Head of caudate nucleus (tissue), 42 donors: ENCODE data around the gene UQCRC2.
A peak's percentile ranks its signal among the peaks of the same experiment; 100 is the strongest.
"Not testable (repeated sequence)": the region's sequence is repeated elsewhere in the genome, so short reads cannot be mapped to it uniquely, and the experiment has no call there.

Source experiments
- DNase-seq, 42 donors: peaks; one replicate each; pipeline versions ENCODE4 v3.0.0 to v3.0.0-alpha.2; 2020 to 2021; ENCODE audit warnings: mixed read lengths in 7 of 42
- intact Hi-C: fragments of 100-400 bp; cut with DNase I; formaldehyde crosslinking; loops from one replicate; pipeline ENCODE4 v1.15.0; 2022

The UQCRC2 gene

DNA sequence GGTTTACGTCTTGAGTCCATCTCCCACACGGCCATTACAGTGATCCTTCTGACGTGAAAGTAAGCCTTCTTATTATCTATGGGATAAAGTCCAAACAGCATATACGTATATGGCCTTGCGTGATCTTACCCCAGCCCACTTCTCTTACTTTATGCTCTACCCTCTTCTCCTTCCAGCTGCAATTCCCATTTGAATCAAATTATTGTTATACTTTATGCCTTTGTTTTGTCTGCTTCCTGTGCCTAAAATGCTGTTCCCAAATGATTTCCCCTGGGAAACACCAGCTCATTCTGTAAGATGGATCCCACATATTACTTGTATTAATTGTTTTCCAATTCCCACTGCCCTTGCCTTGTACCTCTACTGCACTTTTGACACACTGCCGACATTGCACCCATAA, 11.2 kb downstream of the UQCRC2 start:
- no peak for DNase-seq
- intact Hi-C loops: no loop called here

DNA sequence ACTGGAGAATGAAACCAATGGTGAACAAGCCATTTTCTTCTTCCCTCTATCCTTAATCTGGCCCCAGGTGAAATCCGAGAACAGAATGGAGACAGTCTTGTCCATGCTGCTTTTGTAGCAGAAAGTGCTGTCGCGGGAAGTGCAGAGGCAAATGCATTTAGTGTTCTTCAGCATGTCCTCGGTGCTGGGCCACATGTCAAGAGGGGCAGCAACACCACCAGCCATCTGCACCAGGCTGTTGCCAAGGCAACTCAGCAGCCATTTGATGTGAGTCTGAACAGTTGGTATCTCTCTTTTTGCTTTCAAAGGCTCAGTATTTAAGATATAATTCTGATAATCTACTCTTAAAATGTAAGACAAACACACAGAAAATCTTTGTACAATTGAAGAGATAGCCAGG, 18.7 kb downstream of the UQCRC2 start:
- DNase-seq: no peak
- intact Hi-C loops: no loop called here

DNA sequence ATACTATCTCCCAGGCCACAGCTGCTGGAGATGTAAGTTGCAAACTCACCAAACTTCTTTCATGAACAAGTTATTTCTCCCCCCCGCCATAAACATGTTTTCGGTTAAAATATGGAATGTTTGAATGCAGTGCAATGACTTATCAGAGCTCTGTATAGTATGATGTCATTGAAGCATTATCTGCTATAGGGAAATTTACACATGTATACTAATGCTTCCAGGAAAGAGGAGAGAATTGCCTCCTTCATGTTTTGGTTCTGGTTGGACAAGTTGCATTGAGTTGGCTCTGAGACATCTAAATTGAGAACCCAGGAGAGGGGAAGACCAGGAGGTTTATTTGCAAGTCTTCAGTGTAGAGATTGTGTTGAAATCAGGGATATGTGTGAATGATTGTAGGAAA, 20.8 kb downstream of the UQCRC2 start:
- no peak for DNase-seq
- intact Hi-C loops: no loop called here

DNA sequence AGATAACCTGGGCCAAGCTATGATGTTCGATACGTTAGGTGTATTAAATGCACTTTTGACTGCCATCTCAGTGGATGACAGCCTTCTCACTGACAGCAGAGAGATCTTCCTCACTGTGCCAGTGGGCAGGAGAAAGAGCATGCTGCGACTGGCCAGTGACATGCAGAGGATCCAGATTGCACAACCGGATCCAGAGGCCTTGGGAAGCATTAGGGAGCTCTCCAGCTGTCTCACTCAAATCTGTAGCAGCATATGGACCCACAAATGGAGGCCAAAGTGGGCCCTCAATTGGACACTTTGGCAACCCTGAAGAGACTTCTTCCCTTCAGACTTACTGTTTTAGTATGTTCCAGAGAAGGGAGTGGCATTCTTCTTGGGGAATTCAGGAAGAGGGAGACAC, 26.9 kb downstream of the UQCRC2 start:
- intact Hi-C loops: no loop called here
- no peak for DNase-seq

DNA sequence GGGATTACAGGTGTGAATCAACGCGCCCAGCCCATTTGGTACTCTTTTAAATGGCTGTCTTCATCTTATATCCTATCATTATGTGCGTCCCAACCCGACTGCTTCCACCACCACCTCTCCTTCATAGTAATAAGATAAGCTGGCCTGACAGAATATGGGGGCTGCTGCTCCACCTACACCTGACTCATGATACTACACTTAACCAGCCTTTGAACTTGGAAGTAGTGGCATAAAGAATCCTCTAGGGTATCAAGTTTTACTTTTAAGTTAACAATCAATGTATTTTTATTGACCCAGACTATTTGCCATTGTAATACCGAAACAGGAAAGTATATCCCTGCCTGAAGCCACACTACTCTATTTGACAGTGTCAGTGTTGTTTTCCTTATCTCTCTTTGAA, 28.9 kb downstream of the UQCRC2 start:
- peak in 3 of 42 donors; percentile 15 to 41 (median 19) for DNase-seq
- intact Hi-C loops: no loop called here

DNA sequence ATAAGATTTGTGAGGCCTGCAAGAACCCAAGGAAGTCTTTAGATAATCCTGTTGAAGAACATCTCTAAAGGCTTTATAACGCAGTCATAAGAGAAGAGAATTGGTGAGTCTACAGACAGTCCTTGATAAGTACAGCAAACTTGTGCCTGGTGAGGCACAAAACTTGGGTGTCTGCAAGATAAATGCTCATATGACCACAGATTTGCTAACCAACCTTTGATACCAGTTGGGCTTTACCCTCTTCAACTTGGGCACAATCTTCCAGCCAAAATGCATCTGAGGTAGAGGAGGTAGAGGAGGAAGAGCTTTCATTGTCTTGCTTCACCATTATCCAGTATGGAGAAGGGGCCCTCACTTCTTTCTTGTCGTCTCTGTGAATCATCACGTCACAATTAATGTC, 30.9 kb downstream of the UQCRC2 start:
- intact Hi-C loops: no loop called here
- no peak for DNase-seq

DNA sequence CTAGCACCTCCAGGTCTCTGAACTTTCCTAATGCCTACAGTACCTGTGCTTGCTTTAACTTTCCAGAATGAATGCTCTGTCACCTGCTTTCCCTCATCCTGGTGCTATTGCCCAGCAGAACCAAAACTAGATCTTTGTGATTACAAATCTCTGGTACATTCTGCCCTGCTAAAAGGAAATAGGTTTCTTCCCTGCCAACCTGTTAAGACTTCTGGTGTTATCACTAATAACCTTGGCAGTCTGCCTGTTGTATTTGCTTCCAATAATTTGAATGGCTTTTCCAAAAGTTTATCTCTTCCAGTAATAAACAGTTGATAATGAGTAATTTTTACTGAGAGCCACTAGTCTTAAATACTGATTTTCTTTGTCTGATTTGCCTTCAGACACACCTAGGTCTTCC, 32.4 kb downstream of the UQCRC2 start:
- intact Hi-C loops: no loop called here
- DNase-seq: no peak

DNA sequence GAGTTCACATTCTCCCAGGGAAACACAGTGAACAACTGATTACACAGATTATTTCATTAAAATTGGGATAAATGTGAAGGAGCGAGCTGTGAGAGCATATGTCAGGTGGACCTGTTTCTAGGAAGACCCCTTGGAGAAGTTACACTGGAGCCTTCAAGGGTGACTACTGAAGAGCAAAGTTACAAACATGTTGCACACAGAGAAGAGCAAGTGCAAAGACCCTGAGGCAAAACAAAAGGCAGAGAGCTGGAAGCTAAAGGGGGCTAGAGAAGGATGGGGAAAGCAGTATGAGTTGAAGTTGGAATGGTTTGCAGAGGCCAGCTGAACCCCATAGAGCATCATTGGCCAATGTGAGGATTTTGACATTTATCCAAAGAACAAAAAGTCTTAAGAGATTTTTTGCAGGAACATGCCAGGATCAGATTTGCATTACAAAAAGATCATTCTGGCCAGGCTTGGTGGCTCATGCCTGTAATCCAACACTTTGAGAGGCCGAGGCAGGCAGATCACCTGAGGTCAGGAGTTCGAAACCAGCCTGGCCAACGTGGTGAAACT, 33.6 kb downstream of the UQCRC2 start:
- intact Hi-C loops: no loop called here
- no peak for DNase-seq

DNA sequence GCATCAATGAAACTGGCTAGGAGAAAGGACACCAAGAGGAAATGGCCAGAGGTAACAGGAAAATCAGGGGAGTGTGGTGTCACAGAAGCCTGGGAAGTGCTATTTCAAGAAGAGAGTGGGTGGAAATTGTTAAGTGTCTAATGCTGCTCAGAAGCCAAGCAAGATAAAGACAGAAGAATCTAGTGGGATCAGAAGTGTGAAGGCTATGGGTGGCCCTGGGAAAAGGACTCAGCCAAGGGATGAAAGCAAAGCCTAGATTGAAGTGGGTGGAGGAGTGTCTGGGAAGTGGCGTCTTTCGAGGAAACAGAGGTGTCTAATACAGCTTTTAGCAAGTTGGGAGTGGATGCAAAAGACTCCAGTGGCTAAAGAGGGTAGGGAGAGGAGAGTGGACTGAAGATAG, 34.3 kb downstream of the UQCRC2 start:
- intact Hi-C loops: no loop called here
- DNase-seq: no peak

DNA sequence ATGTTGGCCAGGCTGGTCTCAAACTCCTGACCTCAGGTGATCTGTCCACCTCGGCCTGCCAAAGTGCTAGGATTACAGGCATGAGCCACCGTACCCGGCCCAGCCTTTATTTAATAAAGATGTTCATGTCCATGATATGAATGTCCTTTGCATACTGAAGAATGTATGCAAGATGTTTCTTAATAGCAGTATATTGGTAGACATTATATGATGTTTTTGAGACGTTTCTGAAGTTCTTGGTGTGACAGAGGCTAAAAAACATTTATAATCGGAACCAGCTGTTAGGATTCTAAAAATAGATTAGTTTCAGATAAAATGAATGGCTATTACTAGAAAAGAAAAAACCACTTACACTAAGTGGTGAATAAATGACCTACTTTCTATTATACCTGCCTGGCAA, 36.0 kb downstream of the UQCRC2 start:
- intact Hi-C loops: no loop called here
- no peak for DNase-seq

DNA sequence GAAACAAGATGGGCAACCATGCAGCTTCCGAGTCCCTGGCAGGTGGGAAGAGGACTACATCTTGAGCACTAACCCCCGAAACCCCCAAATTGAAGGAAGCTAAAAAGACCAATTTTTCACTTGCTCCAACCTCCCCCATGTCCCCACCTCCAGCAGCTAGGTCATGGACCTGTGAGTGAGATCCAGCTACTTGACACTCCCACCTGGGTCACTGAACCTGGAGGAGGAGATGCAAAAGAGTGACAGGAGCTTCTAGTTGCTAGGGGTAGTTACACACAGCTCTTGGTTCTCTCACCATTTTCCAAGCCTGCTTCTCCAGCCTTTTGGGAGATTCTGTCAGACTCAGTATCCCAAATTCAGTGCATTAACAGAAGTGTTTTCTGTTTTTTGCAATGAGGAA, 36.6 kb downstream of the UQCRC2 start:
- intact Hi-C loops: no loop called here
- DNase-seq: no peak

DNA sequence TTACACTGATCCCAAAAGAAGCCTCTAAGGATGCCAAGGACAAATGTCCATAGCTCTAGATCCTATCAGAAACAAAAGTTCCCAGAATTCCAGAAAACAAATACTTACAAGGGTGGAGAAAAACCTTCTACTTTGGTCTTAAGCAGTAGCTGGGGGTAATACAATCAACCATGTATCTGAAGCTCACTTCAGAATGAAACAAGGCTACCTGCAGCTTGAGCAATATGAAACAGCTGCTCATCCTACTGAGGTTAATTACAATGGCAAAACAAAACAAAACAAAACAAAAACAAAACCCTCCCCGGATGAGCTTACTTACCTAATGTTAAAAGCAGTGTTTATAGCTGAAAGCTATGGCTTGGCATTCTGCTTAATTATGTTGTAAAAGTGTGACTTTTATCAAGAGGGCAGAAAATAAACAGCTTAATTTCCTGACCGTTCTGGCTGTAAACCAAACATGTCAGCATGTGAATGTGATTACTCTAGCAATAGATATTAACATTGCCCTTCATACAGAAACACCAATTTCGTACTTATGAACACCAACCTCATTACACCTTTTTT, 37.3 kb downstream of the UQCRC2 start:
- intact Hi-C loops: no loop called here
- no peak for DNase-seq

DNA sequence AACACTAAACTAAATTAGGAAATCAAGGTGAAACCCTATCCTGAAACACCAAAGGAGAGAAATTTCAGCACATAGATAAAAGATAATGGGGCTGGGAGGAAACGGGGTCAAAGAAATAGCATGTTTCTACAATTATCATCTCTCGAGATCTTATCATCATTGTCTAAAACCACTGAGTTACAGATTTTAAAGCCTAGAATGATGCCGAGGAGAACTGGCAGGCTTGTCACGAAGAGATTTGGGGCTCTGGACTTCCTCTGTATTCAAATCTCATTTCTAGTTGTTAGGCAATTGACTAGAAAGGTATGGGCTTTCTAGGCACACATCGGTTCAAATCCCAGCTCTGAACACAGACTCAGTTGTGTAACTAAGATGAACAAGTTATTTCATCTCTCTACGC, 38.5 kb downstream of the UQCRC2 start:
- intact Hi-C loops: no loop called here
- no peak for DNase-seq

DNA sequence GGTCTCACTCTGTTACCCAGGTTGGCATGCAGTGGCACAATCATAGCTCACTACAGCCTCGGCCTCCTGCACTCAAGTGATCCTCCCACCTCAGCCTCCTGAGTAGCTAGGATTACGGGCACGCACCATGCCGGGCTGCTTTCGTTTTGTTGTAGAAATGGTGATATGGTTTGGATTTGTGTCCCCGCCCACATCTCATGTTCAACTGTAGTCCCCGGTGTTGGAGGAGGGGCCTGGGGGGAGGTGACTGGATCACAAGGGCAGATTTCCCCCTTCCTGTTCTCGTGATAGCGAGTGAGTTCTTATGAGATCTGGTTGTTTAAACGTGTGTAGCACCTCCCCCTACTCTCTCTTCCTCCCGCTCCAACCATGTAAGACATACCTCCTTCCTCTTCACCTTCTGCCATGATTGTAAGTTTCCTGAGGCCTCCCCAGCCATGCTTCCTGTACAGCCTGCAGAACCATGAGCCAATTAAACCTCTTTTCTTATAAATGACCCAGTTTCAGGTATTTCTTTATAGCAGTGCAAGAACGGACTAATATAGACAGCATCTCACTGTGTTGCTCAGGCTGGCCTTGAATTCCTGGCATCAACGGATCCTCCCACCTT, 41.8 kb downstream of the UQCRC2 start:
- no peak for DNase-seq
- intact Hi-C loops: no loop called here

DNA sequence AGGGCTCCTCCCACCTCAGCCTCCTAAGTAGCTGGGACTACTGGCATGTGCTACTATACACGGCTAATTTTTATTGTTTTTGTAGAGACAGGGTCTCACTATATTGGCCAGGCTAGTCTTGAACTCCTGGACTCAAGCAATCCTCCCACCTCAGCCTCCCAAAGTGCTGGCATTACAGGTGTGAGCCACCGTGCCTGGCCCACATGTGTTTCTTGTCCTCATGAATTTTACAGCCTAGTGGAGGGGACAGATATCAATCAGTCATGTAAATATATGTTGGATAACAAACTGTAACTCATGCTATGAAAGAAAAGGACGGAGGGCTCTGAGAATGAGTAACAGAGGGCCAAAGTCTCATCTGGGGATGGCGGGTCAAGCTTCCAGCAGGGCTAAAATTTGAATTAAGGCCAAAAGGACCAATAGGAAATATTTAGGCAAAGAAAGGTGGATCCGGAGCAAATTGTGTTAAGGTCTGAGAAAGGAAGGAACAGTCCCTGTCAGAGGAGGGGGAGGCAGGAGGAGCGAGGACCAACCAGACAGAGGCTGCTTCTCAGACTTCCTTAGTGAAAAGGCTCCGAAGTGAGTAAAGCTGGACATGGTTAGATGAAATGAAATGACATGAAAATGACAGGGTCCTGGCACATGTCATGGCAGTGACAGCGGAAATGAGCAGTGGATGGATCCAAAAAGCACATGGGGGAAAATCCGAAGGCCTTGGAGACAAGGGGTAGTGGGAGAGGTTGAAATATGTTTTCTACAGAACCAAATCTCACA, 43.9 kb downstream of the UQCRC2 start:
- DNase-seq: no peak
- intact Hi-C loops: no loop called here

DNA sequence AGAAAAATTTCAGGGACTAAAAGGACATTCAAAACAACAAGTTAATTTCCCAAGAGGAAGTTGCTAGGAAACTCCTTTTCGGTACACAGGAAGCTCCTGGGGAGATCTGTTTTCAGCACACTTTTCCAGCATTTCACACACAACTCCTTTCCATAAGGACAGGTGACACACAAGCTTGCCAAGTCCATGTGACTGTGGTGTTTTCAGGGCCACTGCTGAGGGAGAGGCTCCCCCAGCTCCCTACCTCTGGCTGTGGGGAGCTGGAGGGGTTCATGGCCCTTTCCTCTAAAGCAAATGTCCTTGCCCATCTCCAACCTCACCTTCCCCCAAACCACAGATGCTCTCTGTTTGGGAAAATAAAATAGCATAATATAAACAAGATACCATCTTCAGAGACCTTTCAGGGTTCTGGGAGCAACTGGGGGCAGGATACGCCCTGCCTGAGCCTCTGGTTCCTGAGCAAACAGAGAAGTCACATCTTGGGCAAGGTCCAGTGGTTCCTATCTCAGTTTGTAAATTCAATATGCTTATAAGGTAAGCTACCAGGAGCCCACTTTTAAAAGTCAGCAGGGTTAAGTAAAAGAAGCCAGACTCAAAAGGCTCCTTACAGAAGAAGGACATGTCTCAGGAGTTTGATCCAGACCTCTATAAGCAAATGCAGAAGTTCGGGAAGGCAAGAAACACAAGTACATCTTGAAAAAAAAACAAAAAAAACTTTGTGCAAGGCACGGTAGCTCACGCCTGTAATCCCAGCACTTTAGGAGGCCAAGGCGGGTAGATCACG, 44.7 kb downstream of the UQCRC2 start:
- intact Hi-C loops: no loop called here
- DNase-seq: no peak

DNA sequence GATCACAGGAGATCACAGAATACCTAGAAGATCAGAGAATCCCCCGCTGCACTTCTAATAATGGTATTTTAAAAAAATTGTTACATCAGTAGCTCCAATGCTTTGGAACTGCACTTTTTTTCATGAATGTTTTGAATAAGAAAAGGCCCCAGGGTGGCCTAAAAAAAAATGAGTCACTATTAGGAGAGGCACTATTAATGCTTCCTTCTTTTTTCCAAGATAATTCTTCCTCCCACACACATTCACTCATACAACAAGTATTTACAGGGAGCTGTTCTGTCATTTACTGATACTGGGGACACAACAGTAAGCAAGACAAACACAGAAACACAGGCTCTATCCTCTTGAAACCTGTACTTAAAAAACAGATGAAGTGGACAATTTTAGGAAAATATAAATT, 48.4 kb downstream of the UQCRC2 start:
- no peak for DNase-seq
- intact Hi-C loops: loop anchor here (5.0 kb wide), 2 partner anchors 76 to 186 kb away; no protein-coding TSS in a partner anchor

DNA sequence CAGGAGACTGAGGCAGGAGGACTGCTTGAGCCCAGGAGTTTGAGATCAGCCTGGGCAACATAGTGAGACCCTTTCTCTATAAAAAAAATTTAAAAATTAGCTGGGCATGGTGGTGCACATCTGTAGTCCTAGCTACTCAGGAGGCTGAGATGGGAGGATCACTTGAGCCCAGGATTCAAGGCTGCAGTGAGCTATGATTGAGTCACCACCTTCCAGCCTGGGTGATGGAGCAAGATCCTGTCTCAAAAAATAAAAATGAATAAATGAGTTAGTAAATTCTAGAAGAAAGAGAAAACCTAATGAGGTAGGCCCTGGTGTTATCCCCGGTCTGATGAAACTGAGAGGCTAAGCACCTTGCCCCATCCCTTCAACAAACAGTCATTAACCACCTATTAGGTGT, 48.9 kb downstream of the UQCRC2 start:
- DNase-seq: not testable (repeated sequence)
- intact Hi-C loops: loop anchor here (5.0 kb wide), 2 partner anchors 75 to 185 kb away; no protein-coding TSS in a partner anchor

DNA sequence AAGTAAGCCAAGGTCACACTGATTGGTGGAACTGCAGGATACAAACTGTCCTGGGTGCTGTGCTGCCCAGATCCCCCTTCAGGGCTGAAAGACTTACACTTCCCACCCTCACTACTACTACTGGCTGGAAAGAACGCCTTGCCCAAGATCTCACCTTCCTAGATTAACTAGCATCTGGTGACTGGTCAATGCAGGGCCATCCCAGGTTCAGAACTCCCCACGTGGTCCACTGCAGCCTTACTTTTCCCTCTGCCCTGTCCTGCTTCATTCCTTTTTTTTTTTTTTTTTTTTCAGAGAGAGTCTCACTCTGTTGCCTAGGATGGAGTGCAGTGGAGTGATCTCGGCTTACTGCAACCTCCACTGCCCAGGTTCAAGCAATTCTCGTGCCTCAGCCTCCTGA, 50.0 kb downstream of the UQCRC2 start:
- no peak for DNase-seq
- intact Hi-C loops: loop anchor here (5.0 kb wide), 2 partner anchors 74 to 184 kb away; no protein-coding TSS in a partner anchor
